Epithelial cell of proximal tubule (primary cell): ENCODE data around the gene MCF2L. TPM values are rescaled to one million over a fixed set of nuclear protein-coding genes. Genes with fewer than 3 reads are reported as not detected.
"Not testable (repeated sequence)": the region's sequence is repeated elsewhere in the genome, so short reads cannot be mapped to it uniquely, and the experiment has no call there.

Source experiments
- DNase-seq: peaks from one replicate; pipeline ENCODE4 v3.0.0-alpha.2; 2011; ENCODE audit warnings: low read depth
- H3K4me3 ChIP-seq: 2 replicates; pipeline ENCODE4 v1.5.1; 2011; ENCODE audit warnings: low read depth, mild to moderate bottlenecking, low read length
- CTCF ChIP-seq: conservative IDR thresholded peaks from 2 replicates; pipeline ENCODE4 v1.5.1; 2012; ENCODE audit warnings: low read depth, mild to moderate bottlenecking, low read length
- total RNA-seq: library from RNA; depleted of rRNA; stranded (reverse); fragments of >200 nt; gene quantifications from 2 replicates; pipeline ENCODE4 v1.2.3, GENCODE V29; 2015

The MCF2L gene
- total RNA-seq, 1 donor from 2014 or later, result 10.8 TPM

- no peak overlapping the region for H3K4me3 ChIP-seq
- no peak for DNase-seq
- no peak for TF ChIP-seq CTCF
Observed at GRCh38 chr13:113053376-113053775, 84.4 kb downstream of the MCF2L start.

GRCh38 chr13:113053801-113054604 lies 85.0 kb downstream of the MCF2L start:
- no peak for TF ChIP-seq CTCF
- H3K4me3 ChIP-seq, result no peak overlapping the region
- DNase-seq, result no peak

GRCh38 chr13:113057084-113057483 lies 88.1 kb downstream of the MCF2L start:
- no peak overlapping the region for H3K4me3 ChIP-seq
- DNase-seq, result no peak
- TF ChIP-seq CTCF, result no peak

- not testable (repeated sequence) for DNase-seq
Observed at GRCh38 chr13:113057559-113057958, 88.5 kb downstream of the MCF2L start.

GRCh38 chr13:113058129-113058987 lies 89.3 kb downstream of the MCF2L start:
- no peak overlapping the region for H3K4me3 ChIP-seq
- DNase-seq, result no peak
- TF ChIP-seq CTCF, result no peak

More at GRCh38 chr13:113057559-113057958, 88.5 kb downstream of the MCF2L start:
- H3K4me3 ChIP-seq, result not testable (repeated sequence)

- DNase-seq, result no peak
- no peak overlapping the region for H3K4me3 ChIP-seq
- TF ChIP-seq CTCF, result no peak
Observed at GRCh38 chr13:113058988-113059850, 90.2 kb downstream of the MCF2L start.

- no peak for DNase-seq
- TF ChIP-seq CTCF, result no peak
- H3K4me3 ChIP-seq, result no peak overlapping the region
Observed at GRCh38 chr13:113059891-113060290, 90.9 kb downstream of the MCF2L start.
